ENCODE measurements around the gene RCAN2.

RCAN2 gene

DNA sequence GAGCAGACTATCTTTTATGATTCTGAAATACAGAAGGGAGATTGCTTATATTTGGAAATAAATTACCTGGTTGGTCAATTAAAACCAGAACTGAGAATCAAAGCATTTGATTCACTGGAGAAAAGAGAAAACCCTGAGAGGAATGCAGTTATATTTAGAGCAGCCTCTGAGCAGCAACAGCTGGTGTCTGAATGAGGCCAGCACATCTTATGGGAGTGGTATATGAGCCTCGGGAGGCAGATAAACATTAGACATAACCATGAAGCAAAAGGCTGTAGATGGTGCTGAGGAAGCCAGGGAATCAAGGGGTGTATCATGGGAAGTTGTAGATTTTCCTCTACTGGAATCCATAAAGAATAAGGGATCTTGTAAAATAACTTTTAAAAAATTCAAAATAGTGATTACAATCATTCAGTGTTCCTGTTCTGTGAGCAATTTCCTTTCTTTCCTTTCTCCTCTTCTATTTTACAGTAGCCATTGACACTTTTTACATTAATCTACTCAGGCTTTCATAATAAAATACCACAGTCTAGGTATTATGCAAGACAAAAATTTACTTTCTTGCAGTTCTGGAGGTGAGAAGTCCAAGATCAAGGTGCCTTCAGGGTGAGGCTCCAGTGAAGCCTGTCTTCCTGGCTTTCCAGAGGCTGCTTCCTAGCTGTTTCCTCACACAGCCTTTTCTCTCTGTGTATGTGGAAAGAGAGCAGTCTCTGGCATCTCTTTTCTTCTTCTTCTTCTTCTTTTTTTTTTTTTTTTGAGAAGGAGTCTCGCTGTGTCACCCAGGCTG is 287.7 kb downstream of the RCAN2 start:
- Mint-ChIP-seq H3K27me3 (peaks cover 9% of the 10 kb centered on the region), H3K36me3 (no peaks in the 10 kb centered on the region), H3K9me3 (no peaks in the 10 kb centered on the region), H3K4me3 (no peak overlapping the region), H3K4me1 (no peaks in the 10 kb centered on the region), H3K27ac (no peak overlapping the region)

DNA sequence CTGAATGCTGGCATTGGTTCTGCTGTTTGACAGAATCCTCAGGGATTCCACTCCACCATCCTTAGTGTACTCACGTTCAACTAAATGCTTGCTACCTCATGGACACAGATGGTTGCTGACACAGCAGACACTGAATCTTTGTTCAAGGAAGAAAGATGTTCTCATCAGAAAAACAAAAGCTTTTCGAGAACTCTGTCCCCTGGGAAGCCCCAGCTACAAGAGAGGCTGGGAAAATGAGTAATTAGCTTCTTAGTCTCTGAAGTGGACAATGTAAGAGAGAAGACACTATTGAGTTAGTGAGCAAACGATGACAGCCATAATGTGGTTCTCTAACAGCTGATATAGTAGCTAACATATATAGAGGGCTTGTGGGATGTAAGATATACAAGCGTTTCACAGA is 289.5 kb downstream of the RCAN2 start:
- Mint-ChIP-seq H3K27ac (no peak overlapping the region), H3K36me3 (no peaks in the 10 kb centered on the region), H3K27me3 (peaks cover 9% of the 10 kb centered on the region), H3K9me3 (no peaks in the 10 kb centered on the region), H3K4me3 (no peak overlapping the region), H3K4me1 (no peaks in the 10 kb centered on the region)

- no peaks in the 10 kb centered on the region for H3K4me1 Mint-ChIP-seq
- H3K27ac Mint-ChIP-seq: no peak overlapping the region
- H3K9me3 Mint-ChIP-seq: no peaks in the 10 kb centered on the region
- H3K27me3 Mint-ChIP-seq: peaks cover 11% of the 10 kb centered on the region
- H3K36me3 Mint-ChIP-seq: no peaks in the 10 kb centered on the region
- H3K4me3 Mint-ChIP-seq: no peak overlapping the region
These were observed 291.9 kb downstream of the RCAN2 start for GRCh38 chr6:46199387-46199786.

DNA sequence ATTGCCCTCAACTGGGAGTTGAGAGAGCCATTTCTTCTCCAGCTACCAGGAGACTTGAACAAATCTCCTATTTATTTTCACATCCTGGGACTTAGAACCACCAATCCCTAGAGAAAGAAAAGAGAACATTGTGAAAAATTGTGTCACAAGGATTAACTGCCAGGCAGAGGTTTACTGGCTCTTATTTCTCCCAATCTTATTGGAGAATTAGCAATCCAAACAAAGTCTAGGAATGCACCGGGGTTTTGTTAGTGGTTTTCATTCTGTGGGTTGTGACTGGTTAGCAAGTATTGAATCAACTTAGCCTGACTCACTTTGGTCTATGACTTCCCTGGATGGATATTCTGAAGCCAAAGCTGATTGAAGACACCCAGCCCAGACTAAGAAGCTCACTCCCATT is 299.3 kb downstream of the RCAN2 start:
- Mint-ChIP-seq H3K27ac (no peak overlapping the region), H3K4me3 (no peak overlapping the region), H3K27me3 (peaks cover 8% of the 10 kb centered on the region), H3K36me3 (no peaks in the 10 kb centered on the region), H3K4me1 (no peaks in the 10 kb centered on the region), H3K9me3 (no peaks in the 10 kb centered on the region)

- H3K27me3 Mint-ChIP-seq: peaks cover 10% of the 10 kb centered on the region
- H3K36me3 Mint-ChIP-seq: no peaks in the 10 kb centered on the region
- H3K9me3 Mint-ChIP-seq: no peaks in the 10 kb centered on the region
- H3K4me1 Mint-ChIP-seq: no peaks in the 10 kb centered on the region
- no peak overlapping the region for H3K27ac Mint-ChIP-seq
- H3K4me3 Mint-ChIP-seq: no peak overlapping the region
These were observed 300.4 kb downstream of the RCAN2 start for GRCh38 chr6:46190889-46191288.

DNA sequence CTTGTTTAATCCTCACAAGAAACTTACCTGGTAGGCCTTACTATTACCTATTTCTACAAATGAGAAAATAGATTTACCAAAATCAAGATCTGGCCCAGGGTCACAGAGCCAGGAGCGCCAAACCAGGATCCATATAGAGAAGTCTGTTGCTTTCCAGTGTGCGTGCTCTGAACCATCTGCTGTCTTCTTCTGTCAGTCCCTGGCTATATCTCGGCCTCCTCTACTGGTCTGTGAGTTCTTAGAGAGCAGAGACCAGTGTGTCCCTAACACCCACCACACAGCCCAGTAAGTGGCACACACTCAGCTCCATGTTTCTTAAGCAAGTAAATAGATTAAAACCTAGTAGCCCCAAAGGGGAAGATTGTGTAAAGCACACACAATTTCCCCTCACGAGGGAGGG is 301.5 kb downstream of the RCAN2 start:
- Mint-ChIP-seq H3K36me3 (no peaks in the 10 kb centered on the region), H3K27me3 (peaks cover 6% of the 10 kb centered on the region), H3K27ac (no peak overlapping the region), H3K4me1 (no peaks in the 10 kb centered on the region), H3K9me3 (no peaks in the 10 kb centered on the region), H3K4me3 (no peak overlapping the region)

- peaks cover 9% of the 10 kb centered on the region for H3K27me3 Mint-ChIP-seq
- no peaks in the 10 kb centered on the region for H3K4me1 Mint-ChIP-seq
- H3K27ac Mint-ChIP-seq: no peak overlapping the region
- no peak overlapping the region for H3K4me3 Mint-ChIP-seq
- H3K9me3 Mint-ChIP-seq: no peaks in the 10 kb centered on the region
- H3K36me3 Mint-ChIP-seq: no peaks in the 10 kb centered on the region
These were observed 304.7 kb downstream of the RCAN2 start for GRCh38 chr6:46186583-46186982.

DNA sequence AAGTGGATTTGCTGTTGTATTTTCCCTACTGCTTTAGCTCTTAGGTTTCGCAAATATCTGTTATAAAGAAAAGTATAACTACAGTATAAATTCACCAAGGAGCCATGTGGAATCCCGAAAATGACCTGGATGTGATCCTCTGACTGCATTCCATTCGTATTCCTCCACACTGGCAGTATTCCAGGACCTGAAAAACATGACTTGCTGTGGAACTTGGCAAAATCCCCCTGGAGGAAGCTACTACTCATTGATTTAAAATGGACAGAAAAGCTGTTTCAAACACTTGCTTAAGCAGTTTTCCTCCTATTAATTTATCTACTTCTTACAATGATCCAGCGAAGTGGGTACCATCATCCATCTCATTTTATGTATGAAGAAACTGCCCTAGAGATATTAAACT is 307.1 kb downstream of the RCAN2 start:
- H3K4me1 Mint-ChIP-seq: no peaks in the 10 kb centered on the region
- H3K36me3 Mint-ChIP-seq: no peaks in the 10 kb centered on the region
- peaks cover 9% of the 10 kb centered on the region for H3K27me3 Mint-ChIP-seq
- H3K4me3 Mint-ChIP-seq: no peak overlapping the region
- no peak overlapping the region for H3K27ac Mint-ChIP-seq
- H3K9me3 Mint-ChIP-seq: no peaks in the 10 kb centered on the region

GRCh38 chr6:46175976-46176375 is 315.3 kb downstream of the RCAN2 start:
- Mint-ChIP-seq H3K9me3 (no peaks in the 10 kb centered on the region), H3K27me3 (peaks cover 11% of the 10 kb centered on the region), H3K4me1 (no peaks in the 10 kb centered on the region), H3K27ac (no peak overlapping the region), H3K36me3 (no peaks in the 10 kb centered on the region), H3K4me3 (no peak overlapping the region)

DNA sequence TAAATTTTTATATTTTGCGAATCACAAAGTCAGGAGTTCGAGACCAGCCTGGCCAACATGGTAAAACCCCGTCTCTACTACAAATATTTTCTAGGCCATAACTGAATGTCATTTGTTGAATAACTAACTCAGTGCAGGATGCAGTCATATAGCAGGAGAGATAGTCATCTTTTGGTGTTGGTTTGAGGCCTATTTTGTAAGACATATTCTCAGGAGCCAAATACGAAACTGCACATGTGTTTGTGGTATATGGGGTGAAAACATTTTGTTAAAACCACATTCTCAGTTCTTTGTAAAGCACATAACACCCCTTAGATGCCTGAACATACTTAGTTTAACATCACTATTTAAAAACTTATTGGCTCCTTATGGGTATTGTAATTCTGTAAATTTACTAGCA is 315.8 kb downstream of the RCAN2 start:
- no peaks in the 10 kb centered on the region for H3K9me3 Mint-ChIP-seq
- no peak overlapping the region for H3K27ac Mint-ChIP-seq
- peaks cover 11% of the 10 kb centered on the region for H3K27me3 Mint-ChIP-seq
- H3K36me3 Mint-ChIP-seq: no peaks in the 10 kb centered on the region
- no peak overlapping the region for H3K4me3 Mint-ChIP-seq
- peaks cover 2% of the 10 kb centered on the region for H3K4me1 Mint-ChIP-seq

DNA sequence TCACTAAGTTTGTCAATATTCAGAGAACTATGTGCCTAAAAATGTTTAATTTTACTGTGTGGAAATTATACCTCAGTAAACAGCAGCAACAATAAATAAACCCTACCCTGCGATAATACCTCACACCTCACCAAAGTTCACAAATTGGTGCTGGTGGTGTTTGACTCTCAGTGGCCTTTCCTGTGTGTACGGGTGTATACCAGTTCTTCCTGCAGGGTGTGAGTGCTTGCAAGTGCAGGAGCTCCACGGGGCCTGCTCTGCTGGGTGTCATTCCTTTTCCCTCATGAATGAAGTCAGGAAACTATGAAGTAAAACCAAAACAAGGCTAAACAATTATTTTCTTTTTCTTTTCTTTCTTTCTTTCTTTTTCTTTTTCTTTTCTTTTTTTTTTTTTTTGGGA is 316.3 kb downstream of the RCAN2 start:
- Mint-ChIP-seq H3K36me3 (no peaks in the 10 kb centered on the region), H3K4me1 (peaks cover 8% of the 10 kb centered on the region), H3K9me3 (no peaks in the 10 kb centered on the region), H3K27ac (no peak overlapping the region), H3K4me3 (no peak overlapping the region), H3K27me3 (peaks cover 13% of the 10 kb centered on the region)

GRCh38 chr6:46172176-46172575 is 319.1 kb downstream of the RCAN2 start:
- Mint-ChIP-seq H3K27ac (no peak overlapping the region), H3K4me3 (no peak overlapping the region), H3K36me3 (no peaks in the 10 kb centered on the region), H3K27me3 (peaks cover 21% of the 10 kb centered on the region), H3K9me3 (no peaks in the 10 kb centered on the region), H3K4me1 (peaks cover 9% of the 10 kb centered on the region)

Measured in activated naive CD4-positive, alpha-beta T cell treated with anti-CD3 and anti-CD28 coated beads, Interleukin-2, amount 50 U/mL, for 24 hours (primary cell).